GM18858 (cell line): Measurements from ENCODE around the gene GPR42.
"Not testable (repeated sequence)": the region's sequence is repeated elsewhere in the genome, so short reads cannot be mapped to it uniquely, and the experiment has no call there.

ENCODE experiments used
- ATAC-seq: cut with Tn5 transposase; IDR thresholded peaks from one replicate; pipeline ENCODE4 v1.9.1; 2021; ENCODE audit not compliant: unreplicated experiment

The GPR42 gene

GRCh38 chr19:35346193-35347052, 24.4 kb upstream of the GPR42 start:
- ATAC-seq, result no peak

GRCh38 chr19:35347171-35347929, 23.5 kb upstream of the GPR42 start, which contains the start of gene FFAR1:
FFAR1 (plus strand) TSS chr19:35347902; CDS start chr19:35351552, 3,650 bp downstream.
- ATAC-seq, result peak; percentile 37

GRCh38 chr19:35347930-35348298, 23.0 kb upstream of the GPR42 start:
- ATAC-seq, result no peak

- ATAC-seq, result no peak
Measured at GRCh38 chr19:35348911-35349611, 21.8 kb upstream of the GPR42 start.

GRCh38 chr19:35349614-35350521, 21.0 kb upstream of the GPR42 start:
- ATAC-seq, result no peak

- no peak for ATAC-seq
Measured at GRCh38 chr19:35350591-35350990, 20.3 kb upstream of the GPR42 start.

- ATAC-seq, result no peak
Measured at GRCh38 chr19:35351411-35352176, 19.3 kb upstream of the GPR42 start.

- ATAC-seq, result no peak
Measured at GRCh38 chr19:35352177-35352447, 18.8 kb upstream of the GPR42 start.

GRCh38 chr19:35352448-35353304, 18.2 kb upstream of the GPR42 start:
- ATAC-seq, result no peak

GRCh38 chr19:35353635-35354034, 17.2 kb upstream of the GPR42 start:
- no peak for ATAC-seq

- ATAC-seq, result no peak
Measured at GRCh38 chr19:35354898-35355297, 16.0 kb upstream of the GPR42 start.

- ATAC-seq, result no peak
Measured at GRCh38 chr19:35355791-35356460, 14.9 kb upstream of the GPR42 start.

- no peak for ATAC-seq
Measured at GRCh38 chr19:35357867-35358573, 12.8 kb upstream of the GPR42 start, which contains the start of gene FFAR3. FFAR3 (plus strand) TSS chr19:35358460; CDS start chr19:35358891, 431 bp downstream.

GRCh38 chr19:35358834-35359233, 12.0 kb upstream of the GPR42 start:
- ATAC-seq, result not testable (repeated sequence)

GRCh38 chr19:35359395-35359794, 11.5 kb upstream of the GPR42 start:
- not testable (repeated sequence) for ATAC-seq

- ATAC-seq, result not testable (repeated sequence)
Measured at GRCh38 chr19:35360081-35360480, 10.8 kb upstream of the GPR42 start.

GRCh38 chr19:35360880-35361420, 9.9 kb upstream of the GPR42 start:
- no peak for ATAC-seq
